Stimulated activated CD8-positive, alpha-beta memory T cell treated with anti-CD3 and anti-CD28 coated beads, Interleukin-15, amount 100 ng/mL, for 24 hours (primary cell): ENCODE measurements around the gene ACYP1.
"Not testable (repeated sequence)": the region's sequence is repeated elsewhere in the genome, so short reads cannot be mapped to it uniquely, and the experiment has no call there.

Source experiments
- DNase-seq: peaks from one replicate; pipeline ENCODE4 v3.0.0-alpha.2; 2020; ENCODE audit warnings: low read depth

Gene ACYP1

DNA sequence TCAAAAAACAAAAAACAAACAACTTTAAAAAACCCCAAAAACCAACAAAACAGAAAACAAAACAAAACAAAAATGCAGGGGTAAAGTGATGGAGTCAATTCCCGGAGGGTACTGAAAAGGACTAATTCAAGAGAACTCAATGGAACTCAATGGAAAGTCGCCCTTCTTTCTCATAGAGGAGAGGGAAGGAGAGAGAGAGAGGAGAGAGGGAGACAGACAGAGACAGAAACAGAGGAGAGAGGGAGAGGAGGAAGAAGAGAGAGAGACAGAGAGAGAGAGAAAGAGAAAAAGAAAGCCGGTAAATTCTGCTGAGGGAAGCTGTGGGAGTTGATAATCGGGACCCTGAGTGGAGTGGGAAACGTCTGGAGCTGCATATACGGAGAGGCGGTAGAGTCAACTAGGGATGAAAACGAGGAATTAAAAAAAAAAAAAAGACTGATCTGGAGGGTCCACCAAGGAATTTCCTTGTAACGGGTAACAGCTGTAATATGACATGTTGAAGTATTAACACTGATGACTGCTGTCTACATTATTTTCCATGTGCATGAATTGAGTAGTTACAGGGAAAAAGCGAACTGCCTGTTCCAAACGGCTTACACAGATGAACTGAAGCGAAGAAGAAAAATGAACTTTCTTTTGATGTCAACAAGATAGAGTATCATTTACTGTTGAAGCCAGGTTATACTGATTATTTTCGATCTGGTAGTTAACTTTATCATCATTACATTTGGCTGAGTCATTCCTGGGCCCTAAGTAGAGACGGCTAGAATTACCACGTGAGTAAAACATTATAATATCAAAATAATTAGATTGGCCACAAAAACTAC, 4.7 kb upstream of the ACYP1 start:
- DNase-seq = no peak

DNA sequence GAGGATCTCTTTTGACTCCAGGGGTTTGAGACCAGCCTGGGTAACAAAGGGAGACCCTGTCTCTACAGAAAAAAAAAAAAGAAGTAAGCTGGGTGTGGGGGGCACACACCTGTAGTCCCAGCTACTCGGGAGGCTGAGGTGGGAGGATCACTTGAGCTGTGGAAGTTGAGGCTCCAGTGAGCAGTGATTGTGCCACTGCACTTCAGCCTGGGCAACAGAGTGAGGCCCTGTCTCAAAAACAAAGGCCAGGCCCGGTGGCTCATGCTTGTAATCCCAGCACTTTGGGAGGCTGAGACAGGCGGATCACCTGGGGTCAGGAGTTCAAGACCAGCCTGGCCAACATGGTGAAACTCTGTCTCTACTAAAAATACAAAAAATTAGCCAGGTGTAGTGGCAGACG, 3.9 kb upstream of the ACYP1 start:
- not testable (repeated sequence) for DNase-seq

DNA sequence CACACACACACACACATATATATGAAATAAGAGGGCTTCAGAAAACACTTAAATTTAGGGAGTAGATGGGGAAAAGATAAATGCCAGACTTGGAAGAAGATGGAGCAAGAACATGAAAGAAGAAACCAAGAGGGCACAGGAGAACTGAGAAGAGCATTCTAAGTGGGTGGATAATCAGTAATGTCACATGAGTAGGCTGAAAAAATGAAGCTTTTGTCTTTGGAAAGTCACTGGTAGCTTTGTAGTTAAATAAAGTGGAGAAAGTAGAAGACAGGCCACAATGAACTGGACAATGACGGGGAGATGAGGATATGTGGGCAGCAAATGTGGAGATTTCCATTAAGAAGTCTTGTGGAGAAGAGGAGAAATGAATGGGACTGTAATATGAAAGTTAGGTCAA, 3.4 kb upstream of the ACYP1 start:
- no peak for DNase-seq

GRCh38 chr14:75066691-75067090, 2.9 kb upstream of the ACYP1 start:
- no peak for DNase-seq

DNA sequence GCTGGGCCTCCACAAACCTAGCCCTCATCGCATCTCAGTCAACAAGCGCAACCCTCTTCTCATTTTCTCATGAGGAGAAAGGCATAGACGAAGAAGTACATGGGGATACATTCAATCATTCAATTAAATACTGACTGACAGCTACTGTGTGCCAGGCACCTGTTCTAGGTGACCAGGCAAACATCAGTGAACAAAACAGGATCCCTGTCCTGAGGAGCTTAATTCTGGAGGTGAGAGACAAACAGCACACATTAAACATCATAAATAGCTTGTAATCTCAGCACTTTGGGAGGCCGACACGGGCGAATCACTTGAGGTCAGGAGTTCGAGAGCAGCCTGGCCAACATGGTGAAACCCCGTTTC, 362 bp upstream of the ACYP1 start:
- DNase-seq = no peak

DNA sequence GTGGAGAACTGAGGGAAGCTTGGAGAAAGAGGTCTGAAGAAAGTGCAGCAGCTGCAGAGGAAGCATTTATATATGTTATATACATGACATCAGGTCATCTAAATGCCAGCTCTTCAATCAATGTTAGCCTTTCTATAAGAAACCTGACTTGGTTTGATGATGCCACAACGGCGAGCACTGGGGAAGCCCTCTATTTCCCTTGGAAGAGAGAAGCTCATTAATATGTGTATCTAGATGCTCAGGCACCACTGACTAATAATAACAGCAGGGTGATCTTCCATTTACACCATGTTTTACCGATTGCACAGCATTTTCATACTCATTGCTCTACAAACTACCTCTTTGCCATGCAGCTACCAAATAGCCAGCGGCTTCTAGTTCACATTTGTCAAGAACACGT, 811 bp downstream of the ACYP1 start:
- DNase-seq = no peak

GRCh38 chr14:75060420-75060819, 3.4 kb downstream of the ACYP1 start:
- DNase-seq = no peak

GRCh38 chr14:75059642-75060041, 4.2 kb downstream of the ACYP1 start:
- DNase-seq = no peak

DNA sequence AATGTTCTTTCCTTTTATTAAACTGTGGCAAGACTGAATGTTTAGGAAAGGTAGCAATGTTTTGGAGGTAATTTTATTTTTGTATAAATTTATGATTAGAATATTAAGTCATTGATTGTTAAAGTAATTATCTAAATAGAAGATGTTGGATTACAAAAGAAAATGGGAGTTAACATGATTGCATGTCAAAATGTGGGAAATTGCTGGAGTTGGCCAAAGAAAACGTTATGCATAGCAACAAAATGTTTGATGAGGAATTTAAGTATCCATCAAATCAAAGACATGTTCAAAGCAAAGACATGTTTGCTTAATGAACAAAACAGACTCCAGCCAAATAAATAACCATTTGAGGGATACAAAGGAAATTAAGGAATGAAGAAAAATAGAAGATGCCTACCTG, 9.4 kb downstream of the ACYP1 start:
- DNase-seq = no peak

- DNase-seq = no peak
These were observed 10.2 kb downstream of the ACYP1 start for GRCh38 chr14:75053396-75054291.

- no peak for DNase-seq
These were observed 12.3 kb downstream of the ACYP1 start for GRCh38 chr14:75051556-75051899.

GRCh38 chr14:75050852-75051555, 12.8 kb downstream of the ACYP1 start, which contains the start of gene MLH3:
Gene MLH3, minus strand, starts transcription at chr14:75051467. Its CDS starts 1,812 bp downstream, at chr14:75049655.
- DNase-seq = peak; percentile 56

- no peak for DNase-seq
These were observed 14.1 kb downstream of the ACYP1 start for GRCh38 chr14:75049731-75050201.

DNA sequence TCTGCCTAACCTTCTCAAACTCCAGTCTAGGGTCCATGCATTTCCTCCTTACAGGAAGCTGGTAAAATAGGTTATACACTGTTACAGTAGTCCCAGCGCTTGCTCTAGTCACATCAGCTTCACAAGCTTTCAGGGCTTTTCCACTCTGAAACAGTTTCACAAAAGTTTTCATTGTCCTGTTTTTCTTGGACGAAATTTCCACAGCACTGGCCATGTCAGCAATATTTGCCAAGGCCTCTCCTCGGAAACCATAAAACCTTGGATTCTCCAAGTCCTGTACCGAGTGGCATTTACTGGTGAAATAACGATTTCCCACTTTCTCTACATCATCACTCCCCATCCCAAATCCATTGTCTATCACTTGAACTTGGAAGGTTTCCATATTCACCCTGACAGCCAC, 14.7 kb downstream of the ACYP1 start:
- no peak for DNase-seq

DNA sequence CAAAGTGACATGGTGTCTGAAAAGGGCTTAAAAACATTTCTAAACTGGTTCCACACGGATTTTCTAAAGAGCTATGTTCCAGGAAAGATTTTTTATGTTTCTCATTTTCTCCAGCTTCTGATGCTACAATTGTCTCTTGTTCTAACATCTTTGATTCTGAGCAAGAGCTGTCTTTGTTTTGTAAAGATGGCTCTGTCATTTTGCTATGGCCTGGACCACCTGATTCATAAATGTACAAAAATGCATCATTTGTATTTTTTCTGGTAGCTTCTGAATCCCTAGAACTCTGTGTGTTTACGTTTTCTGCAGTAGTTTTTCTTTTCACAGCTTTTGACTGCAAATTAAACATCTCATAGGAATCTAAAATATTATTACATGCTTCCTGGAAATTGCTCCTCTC, 15.7 kb downstream of the ACYP1 start:
- DNase-seq = no peak

DNA sequence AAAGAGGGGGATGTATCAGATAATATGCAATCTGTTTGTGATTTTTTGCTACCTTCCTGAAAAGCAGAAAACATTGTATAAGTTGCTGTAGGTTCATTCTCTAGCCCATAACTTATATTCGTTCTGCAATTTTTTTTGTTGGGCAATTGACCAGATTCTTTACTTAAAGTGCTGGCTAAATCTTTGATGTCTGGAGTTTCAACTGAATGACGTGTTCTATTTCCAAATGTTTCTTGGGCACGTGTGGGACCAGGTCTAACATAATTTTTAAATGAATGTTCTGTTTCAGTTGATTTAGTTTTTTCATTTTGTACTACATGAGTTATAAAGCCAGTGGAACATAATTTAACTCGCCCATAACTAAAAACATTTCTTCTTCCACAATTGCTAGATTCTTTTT, 16.3 kb downstream of the ACYP1 start:
- no peak for DNase-seq

- DNase-seq = no peak
These were observed 16.9 kb downstream of the ACYP1 start for GRCh38 chr14:75046899-75047298.

DNA sequence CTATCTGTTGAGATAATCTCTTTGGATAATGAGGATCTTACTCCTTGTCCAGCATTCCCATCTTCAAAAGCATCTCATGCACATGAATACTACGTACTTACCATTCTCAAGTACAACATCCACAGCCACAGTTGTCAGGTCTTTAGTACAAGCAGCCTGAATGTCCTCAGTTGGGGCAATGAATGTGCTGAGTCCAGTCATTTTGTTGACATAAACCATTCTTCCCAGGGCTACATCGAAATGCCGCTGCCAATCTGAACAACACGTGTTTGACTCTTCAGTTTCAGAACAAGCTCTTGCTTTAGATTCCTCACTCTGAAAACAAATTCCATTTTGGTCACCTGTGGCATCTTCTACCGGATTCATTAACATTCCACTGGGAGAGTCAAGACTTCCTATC, 17.5 kb downstream of the ACYP1 start:
- no peak for DNase-seq

- DNase-seq = no peak
These were observed 19.1 kb downstream of the ACYP1 start for GRCh38 chr14:75044752-75045151.

- DNase-seq = no peak
These were observed 19.5 kb downstream of the ACYP1 start for GRCh38 chr14:75044322-75044721.

GRCh38 chr14:75042035-75042434, 21.8 kb downstream of the ACYP1 start:
- no peak for DNase-seq

DNA sequence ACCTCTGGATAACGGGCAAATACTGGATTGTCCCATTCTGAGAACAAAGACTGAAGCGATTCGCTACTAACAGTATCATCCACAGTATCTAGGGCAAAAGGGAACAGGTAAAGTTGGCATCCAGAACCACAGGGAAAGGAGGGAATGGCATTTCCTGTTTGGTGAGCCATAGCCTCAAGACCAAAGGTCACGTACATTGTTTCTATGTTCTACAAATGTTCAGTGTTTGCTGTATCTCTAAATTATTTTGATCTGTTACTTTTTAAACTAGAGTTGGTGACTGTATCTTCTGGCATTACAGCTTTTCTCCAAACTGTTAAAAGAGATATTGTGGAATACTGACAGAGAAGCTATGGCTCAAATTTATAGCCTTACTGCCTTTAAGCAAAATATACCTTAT, 22.2 kb downstream of the ACYP1 start:
- DNase-seq = no peak

DNA sequence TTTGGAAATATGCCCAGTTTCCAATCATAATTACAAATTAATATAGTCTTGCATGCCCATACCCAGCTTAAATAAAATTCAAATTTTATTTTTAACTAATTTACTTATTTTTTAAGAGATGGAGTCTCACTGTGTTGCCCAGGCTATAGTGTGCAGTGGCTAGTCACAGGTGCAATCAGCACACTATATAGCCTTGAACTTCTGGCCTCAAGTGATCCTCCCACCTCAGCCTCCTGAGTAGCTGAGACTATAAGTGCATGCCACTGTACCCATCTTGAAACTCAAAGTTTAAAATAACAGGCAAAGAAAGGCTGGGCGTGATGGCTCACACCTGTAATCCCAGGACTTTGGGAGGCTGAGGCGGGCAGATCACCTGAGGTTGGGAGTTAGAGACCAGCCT, 22.9 kb downstream of the ACYP1 start:
- DNase-seq = no peak
